HepG2 (cell line): ENCODE data around the gene KREMEN1. TPM values are rescaled to one million over a fixed set of nuclear protein-coding genes. Genes with fewer than 3 reads are reported as not detected.

Source experiments
- BCL3 ChIP-seq: sonication (generic); formaldehyde crosslinking; IDR thresholded peaks from 2 replicates; pipeline ENCODE4 v1.5.1; 2020; ENCODE audit warnings: mild to moderate bottlenecking, missing genetic modification reagents, moderate library complexity
- FOSL1 ChIP-seq: sonication (generic); formaldehyde crosslinking; IDR thresholded peaks from 2 replicates; pipeline ENCODE4 v1.9.0; 2021; ENCODE audit warnings: missing genetic modification reagents, borderline replicate concordance
- MIER2 ChIP-seq: IDR thresholded peaks from 2 replicates; pipeline ENCODE4 v1.6.1; 2016; ENCODE audit warnings: missing biosample characterization, missing genetic modification reagents
- MYC ChIP-seq: sonication (generic); formaldehyde crosslinking; IDR thresholded peaks from 2 replicates; pipeline ENCODE4 v1.9.0; 2021; ENCODE audit warnings: missing genetic modification reagents, borderline replicate concordance
- NFAT5 ChIP-seq: sonication (generic); formaldehyde crosslinking; IDR thresholded peaks from 2 replicates; pipeline ENCODE4 v1.4.0; 2020; ENCODE audit warnings: missing genetic modification reagents
- SATB2 ChIP-seq: sonication (generic); formaldehyde crosslinking; IDR thresholded peaks from 2 replicates; pipeline ENCODE4 v1.5.0; 2020; ENCODE audit warnings: missing genetic modification reagents
- TBX3 ChIP-seq: fragments of 450-650 bp; IDR thresholded peaks from 2 replicates; pipeline ENCODE4 v1.6.1; 2017; ENCODE audit warnings: antibody characterized with exemption, mild to moderate bottlenecking, inconsistent platforms, borderline replicate concordance
- ZFP36L2 ChIP-seq: sonication (generic); formaldehyde crosslinking; IDR thresholded peaks from 2 replicates; pipeline ENCODE4 v1.4.0; 2020; ENCODE audit warnings: missing genetic modification reagents
- ZNF142 ChIP-seq: sonication (generic); formaldehyde crosslinking; IDR thresholded peaks from 2 replicates; pipeline ENCODE4 v1.4.0; 2020; ENCODE audit warnings: missing genetic modification reagents
- ZNF362 ChIP-seq: sonication (generic); formaldehyde crosslinking; IDR thresholded peaks from 2 replicates; pipeline ENCODE4 v1.4.0; 2020; ENCODE audit warnings: missing genetic modification reagents, mild to moderate bottlenecking, borderline replicate concordance
- ZNF574 ChIP-seq: sonication (generic); formaldehyde crosslinking; IDR thresholded peaks from 2 replicates; pipeline ENCODE4 v1.4.0; 2020; ENCODE audit warnings: missing genetic modification reagents
- polyA plus RNA-seq, 8 experiments: library from polyadenylated mRNA; depleted of rRNA in 3 of 8; stranded (reverse) in 7 of 8; unstranded in 1 of 8; fragments of >200 nt; fragmentation: Illumina TruSeq in 4 of 8; extraction: Trizol in 4 of 8; gene quantifications; 2 replicates each; pipeline versions ENCODE4 v1.2.1 to v1.2.3, GENCODE V29; 2011 to 2016; ENCODE audit warnings: low read depth in 4 of 8, missing spikeins in 1 of 8, mixed read lengths in 1 of 8; ENCODE audit not compliant: insufficient read depth in 1 of 8
- total RNA-seq, 5 experiments: library from RNA; depleted of rRNA; stranded (reverse); fragments of >200 nt; fragmentation: Illumina TruSeq; extraction: Trizol; gene quantifications; 2 replicates each; pipeline ENCODE4 v1.2.3, GENCODE V29; 2016; ENCODE audit warnings: low read depth in 1 of 5

KREMEN1 gene
- total and polyA plus RNA-seq, 2 of the 13 experiments (the other 11 are each of a cell fraction or from before 2014, with no cell fraction given), result 9.8 to 13.8 TPM

- TF ChIP-seq ZNF142, result no peak
- peak; percentile 85; the same call in 1 of the 2 replicates for TF ChIP-seq MYC (CRISPR knock-in tag)
- no peak for TF ChIP-seq BCL3 (CRISPR knock-in tag)
- no peak for TF ChIP-seq ZFP36L2 (CRISPR knock-in tag)
- peak; percentile 70; the same call in 1 of the 2 replicates for TF ChIP-seq ZNF362
- 0 out of 2 replicates have a peak, but pooled peaks have one; percentile 42 for TF ChIP-seq MIER2 (CRISPR knock-in tag)
- peak; percentile 83 for TF ChIP-seq ZNF574 (CRISPR knock-in tag)
- no peak for TF ChIP-seq SATB2 (CRISPR knock-in tag)
- no peak for TF ChIP-seq TBX3
- TF ChIP-seq FOSL1 (CRISPR knock-in tag), result no peak; the same call in 1 of the 2 replicates
- 0 out of 2 replicates have a peak, but pooled peaks have one; percentile 67 for TF ChIP-seq NFAT5 (CRISPR knock-in tag)
Measured at GRCh38 chr22:29030618-29031226, 42.1 kb upstream of the KREMEN1 start (continued).
